GM19372 (cell line): ENCODE results near the gene MIPOL1.
"Not testable (repeated sequence)": the region's sequence is repeated elsewhere in the genome, so short reads cannot be mapped to it uniquely, and the experiment has no call there.

Experiments used
- ATAC-seq: cut with Tn5 transposase; IDR thresholded peaks from one replicate; pipeline ENCODE4 v1.9.1; 2021; ENCODE audit warnings: mild to moderate bottlenecking, low read depth, moderate library complexity; ENCODE audit not compliant: unreplicated experiment

Gene MIPOL1

GRCh38 chr14:37197421-37198272 lies at the start of gene MIPOL1:
Gene MIPOL1, plus strand, starts transcription at chr14:37197937. Its CDS starts 49,952 bp downstream, at chr14:37247889.
- ATAC-seq: no peak

- ATAC-seq: no peak
Measured at GRCh38 chr14:37150414-37150813, 47.3 kb upstream of the MIPOL1 start.

- ATAC-seq: no peak
Measured at GRCh38 chr14:37153005-37153404, 44.7 kb upstream of the MIPOL1 start.

- ATAC-seq: no peak
Measured at GRCh38 chr14:37153483-37153882, 44.3 kb upstream of the MIPOL1 start.

GRCh38 chr14:37157987-37158386 lies 39.8 kb upstream of the MIPOL1 start:
- no peak for ATAC-seq

- ATAC-seq: not testable (repeated sequence)
Measured at GRCh38 chr14:37162307-37162706, 35.4 kb upstream of the MIPOL1 start.

GRCh38 chr14:37165794-37166193 lies 31.9 kb upstream of the MIPOL1 start:
- no peak for ATAC-seq

- ATAC-seq: no peak
Measured at GRCh38 chr14:37167151-37168047, 30.3 kb upstream of the MIPOL1 start.

GRCh38 chr14:37168721-37169120 lies 29.0 kb upstream of the MIPOL1 start:
- ATAC-seq: no peak

- no peak for ATAC-seq
Measured at GRCh38 chr14:37170237-37170636, 27.5 kb upstream of the MIPOL1 start.

GRCh38 chr14:37170993-37171392 lies 26.7 kb upstream of the MIPOL1 start:
- ATAC-seq: no peak

GRCh38 chr14:37171678-37172023 lies 26.1 kb upstream of the MIPOL1 start:
- no peak for ATAC-seq

- ATAC-seq: no peak
Measured at GRCh38 chr14:37172024-37172869, 25.5 kb upstream of the MIPOL1 start, which contains the start of gene SLC25A21. Gene SLC25A21, minus strand, starts transcription at chr14:37172606.

GRCh38 chr14:37172936-37173614 lies 24.7 kb upstream of the MIPOL1 start:
- no peak for ATAC-seq

- ATAC-seq: no peak
Measured at GRCh38 chr14:37179896-37180502, 17.7 kb upstream of the MIPOL1 start.

- not testable (repeated sequence) for ATAC-seq
Measured at GRCh38 chr14:37180886-37181285, 16.9 kb upstream of the MIPOL1 start.

GRCh38 chr14:37181441-37181840 lies 16.3 kb upstream of the MIPOL1 start:
- no peak for ATAC-seq

- ATAC-seq: not testable (repeated sequence)
Measured at GRCh38 chr14:37184520-37184919, 13.2 kb upstream of the MIPOL1 start.

- no peak for ATAC-seq
Measured at GRCh38 chr14:37185670-37186069, 12.1 kb upstream of the MIPOL1 start.
